Central memory CD8-positive, alpha-beta T cell (primary cell): ENCODE results near the gene NAIP.
"Not testable (repeated sequence)": the region's sequence is repeated elsewhere in the genome, so short reads cannot be mapped to it uniquely, and the experiment has no call there.

Source experiments
- ATAC-seq: fragments of 150-1000 bp; cut with Tn5 transposase; replicated peaks from 2 replicates; pipeline ENCODE4 v1.10.0; 2022; ENCODE audit warnings: mild to moderate bottlenecking, moderate FRiP score, moderate number of reproducible peaks; ENCODE audit not compliant: poor library complexity, severe bottlenecking; ENCODE audit errors: extremely low read depth
- DNase-seq, 2 donors: peaks; one replicate each; pipeline ENCODE4 v3.0.0; 2021; ENCODE audit warnings: low spot score in 2 of 2
- H3K27ac Mint-ChIP-seq: one replicate; pipeline ENCODE4 v1.8.0; 2022; ENCODE audit warnings: low read depth, mild to moderate bottlenecking, moderate library complexity, mixed read lengths
- H3K27me3 Mint-ChIP-seq: one replicate; pipeline ENCODE4 v1.8.0; 2022; ENCODE audit warnings: mixed read lengths
- H3K36me3 Mint-ChIP-seq: one replicate; pipeline ENCODE4 v1.8.0; 2022; ENCODE audit warnings: mild to moderate bottlenecking, moderate library complexity, mixed read lengths; ENCODE audit not compliant: insufficient read depth
- H3K4me1 Mint-ChIP-seq: one replicate; pipeline ENCODE4 v1.8.0; 2022; ENCODE audit warnings: mixed read lengths
- H3K4me3 Mint-ChIP-seq: one replicate; pipeline ENCODE4 v1.8.0; 2022; ENCODE audit warnings: mild to moderate bottlenecking, moderate library complexity, mixed read lengths
- H3K9me3 Mint-ChIP-seq: one replicate; pipeline ENCODE4 v1.8.0; 2022; ENCODE audit warnings: mixed read lengths

Gene NAIP, protein sequence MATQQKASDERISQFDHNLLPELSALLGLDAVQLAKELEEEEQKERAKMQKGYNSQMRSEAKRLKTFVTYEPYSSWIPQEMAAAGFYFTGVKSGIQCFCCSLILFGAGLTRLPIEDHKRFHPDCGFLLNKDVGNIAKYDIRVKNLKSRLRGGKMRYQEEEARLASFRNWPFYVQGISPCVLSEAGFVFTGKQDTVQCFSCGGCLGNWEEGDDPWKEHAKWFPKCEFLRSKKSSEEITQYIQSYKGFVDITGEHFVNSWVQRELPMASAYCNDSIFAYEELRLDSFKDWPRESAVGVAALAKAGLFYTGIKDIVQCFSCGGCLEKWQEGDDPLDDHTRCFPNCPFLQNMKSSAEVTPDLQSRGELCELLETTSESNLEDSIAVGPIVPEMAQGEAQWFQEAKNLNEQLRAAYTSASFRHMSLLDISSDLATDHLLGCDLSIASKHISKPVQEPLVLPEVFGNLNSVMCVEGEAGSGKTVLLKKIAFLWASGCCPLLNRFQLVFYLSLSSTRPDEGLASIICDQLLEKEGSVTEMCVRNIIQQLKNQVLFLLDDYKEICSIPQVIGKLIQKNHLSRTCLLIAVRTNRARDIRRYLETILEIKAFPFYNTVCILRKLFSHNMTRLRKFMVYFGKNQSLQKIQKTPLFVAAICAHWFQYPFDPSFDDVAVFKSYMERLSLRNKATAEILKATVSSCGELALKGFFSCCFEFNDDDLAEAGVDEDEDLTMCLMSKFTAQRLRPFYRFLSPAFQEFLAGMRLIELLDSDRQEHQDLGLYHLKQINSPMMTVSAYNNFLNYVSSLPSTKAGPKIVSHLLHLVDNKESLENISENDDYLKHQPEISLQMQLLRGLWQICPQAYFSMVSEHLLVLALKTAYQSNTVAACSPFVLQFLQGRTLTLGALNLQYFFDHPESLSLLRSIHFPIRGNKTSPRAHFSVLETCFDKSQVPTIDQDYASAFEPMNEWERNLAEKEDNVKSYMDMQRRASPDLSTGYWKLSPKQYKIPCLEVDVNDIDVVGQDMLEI (N-terminal part only)

GRCh38 chr5:71025289-71025953, at the start of gene NAIP:
TSS of gene NAIP (minus strand) at chr5:71025339. CDS start at chr5:71012915, 12,424 bp downstream.
- ATAC-seq, H3K27me3 Mint-ChIP-seq, H3K4me3 Mint-ChIP-seq, DNase-seq, H3K27ac Mint-ChIP-seq, H3K9me3 Mint-ChIP-seq, H3K4me1 Mint-ChIP-seq, H3K36me3 Mint-ChIP-seq: not testable (repeated sequence)

- not testable (repeated sequence) for H3K4me1 Mint-ChIP-seq, H3K9me3 Mint-ChIP-seq, H3K27me3 Mint-ChIP-seq, H3K4me3 Mint-ChIP-seq, DNase-seq, H3K36me3 Mint-ChIP-seq, H3K27ac Mint-ChIP-seq
- peak; percentile 100 for ATAC-seq
These were observed 42.3 kb upstream of the NAIP start, which contains the start of gene GTF2H2 for GRCh38 chr5:71067262-71067928. TSS of gene GTF2H2 (minus strand) at chr5:71067676. CDS start at chr5:71062763, 4,913 bp downstream.

DNA sequence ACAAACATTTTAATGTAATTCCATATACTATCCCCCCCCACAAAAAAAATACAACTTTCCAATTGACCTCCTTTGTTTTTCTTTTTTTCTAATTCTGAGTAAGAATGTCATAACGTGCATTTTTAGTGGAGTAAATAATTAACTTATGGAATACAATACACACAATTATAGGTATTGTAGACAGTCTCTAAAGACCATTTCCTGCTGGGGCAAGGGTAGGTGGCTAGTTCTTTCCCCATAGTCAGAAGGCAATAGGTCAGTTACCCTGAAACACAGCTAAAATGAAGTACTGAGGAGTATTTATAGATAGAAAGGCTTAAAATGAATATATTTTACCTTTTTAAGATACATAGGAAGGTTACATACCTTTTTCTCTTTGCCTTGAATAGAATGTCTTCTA, 36.2 kb upstream of the NAIP start:
- ATAC-seq, H3K36me3 Mint-ChIP-seq: not testable (repeated sequence)

GRCh38 chr5:71059426-71059825, 34.3 kb upstream of the NAIP start:
- H3K27me3 Mint-ChIP-seq, H3K4me3 Mint-ChIP-seq, ATAC-seq, H3K9me3 Mint-ChIP-seq, H3K36me3 Mint-ChIP-seq, H3K4me1 Mint-ChIP-seq, H3K27ac Mint-ChIP-seq, DNase-seq: not testable (repeated sequence)

More for the DNA sequence above, 36.2 kb upstream of the NAIP start:
- H3K4me1 Mint-ChIP-seq, H3K27ac Mint-ChIP-seq, H3K4me3 Mint-ChIP-seq, H3K9me3 Mint-ChIP-seq, H3K27me3 Mint-ChIP-seq, DNase-seq: not testable (repeated sequence)

- DNase-seq, H3K9me3 Mint-ChIP-seq, H3K4me1 Mint-ChIP-seq, H3K4me3 Mint-ChIP-seq, H3K27me3 Mint-ChIP-seq, ATAC-seq, H3K27ac Mint-ChIP-seq, H3K36me3 Mint-ChIP-seq: not testable (repeated sequence)
These were observed 19.7 kb upstream of the NAIP start for GRCh38 chr5:71044808-71045207.

DNA sequence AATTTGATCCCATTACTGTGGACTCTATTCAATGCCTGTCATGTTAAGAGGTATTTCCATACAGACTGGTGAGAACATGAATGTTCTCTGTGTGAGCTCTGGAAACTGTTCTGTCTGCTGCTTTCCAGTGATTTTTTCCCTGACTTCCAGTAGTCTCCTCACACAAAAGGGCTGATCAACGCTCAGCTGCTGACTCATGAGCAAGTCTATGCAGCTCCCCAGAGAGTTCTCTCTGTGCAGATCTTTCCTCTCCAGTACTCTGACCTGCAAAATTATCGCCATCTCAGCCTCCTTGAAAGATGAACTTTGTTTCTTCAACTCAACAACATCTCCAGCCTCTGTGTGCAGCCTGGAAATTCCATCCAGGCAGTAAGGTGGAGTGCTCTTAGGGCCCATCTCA, 19.0 kb upstream of the NAIP start:
- not testable (repeated sequence) for H3K36me3 Mint-ChIP-seq, H3K4me3 Mint-ChIP-seq, H3K27me3 Mint-ChIP-seq, H3K9me3 Mint-ChIP-seq, H3K27ac Mint-ChIP-seq, H3K4me1 Mint-ChIP-seq, DNase-seq, ATAC-seq

DNA sequence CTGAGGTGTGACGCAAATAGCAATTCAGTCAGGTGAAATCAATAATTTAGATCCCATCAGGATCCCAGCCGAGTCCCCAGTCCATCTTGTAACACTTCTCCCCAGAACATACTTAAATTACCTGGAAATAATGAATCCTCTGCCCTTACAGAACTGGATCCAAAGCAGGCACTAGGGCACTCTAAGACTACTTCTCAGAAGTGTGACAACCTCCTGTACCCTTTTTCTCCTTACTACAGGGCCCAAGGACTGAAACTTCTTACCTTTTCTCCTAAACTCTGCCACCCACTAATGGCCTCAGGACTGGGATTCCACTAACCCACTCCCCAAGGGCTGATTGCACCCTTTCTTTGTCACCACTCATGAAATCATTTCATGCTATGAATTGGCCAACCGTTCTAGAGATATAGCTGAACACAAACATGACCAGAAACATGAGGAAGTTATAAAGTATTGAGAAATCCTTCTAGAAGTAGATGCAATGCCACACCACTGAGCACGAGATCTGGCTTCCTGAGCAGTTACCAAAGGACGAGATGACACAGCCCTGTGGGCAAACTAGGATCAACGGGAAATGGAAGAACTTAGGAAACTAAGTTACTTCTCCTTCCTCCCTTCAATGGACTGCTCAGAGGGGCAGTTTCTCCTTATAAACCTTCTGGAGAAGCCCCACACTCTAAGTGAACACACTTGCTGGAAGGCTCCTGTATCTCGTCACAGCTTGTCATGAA, 6.1 kb upstream of the NAIP start:
- not testable (repeated sequence) for H3K27me3 Mint-ChIP-seq, H3K4me3 Mint-ChIP-seq

DNA sequence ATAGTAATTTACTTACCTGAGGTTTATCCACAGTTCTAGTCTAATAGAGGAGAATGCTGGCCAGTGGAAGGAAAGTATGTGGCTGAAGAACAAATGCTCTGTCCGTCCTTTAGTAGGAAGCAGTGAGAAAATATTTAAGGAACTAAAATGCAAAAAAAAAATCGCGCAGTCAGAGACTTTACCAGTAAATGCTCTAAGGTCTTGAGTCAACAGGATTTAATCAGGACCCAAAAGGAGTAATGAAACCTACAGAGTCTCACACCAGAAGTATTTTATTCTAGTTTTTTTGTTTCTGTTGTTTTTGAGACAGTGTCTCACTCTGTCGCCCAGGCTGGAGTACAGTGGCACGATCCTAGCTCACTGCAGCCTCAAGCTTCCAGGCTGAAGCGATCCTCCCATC, 4.5 kb downstream of the NAIP start:
- not testable (repeated sequence) for H3K4me1 Mint-ChIP-seq, H3K9me3 Mint-ChIP-seq, H3K27me3 Mint-ChIP-seq, H3K36me3 Mint-ChIP-seq, DNase-seq, ATAC-seq, H3K4me3 Mint-ChIP-seq, H3K27ac Mint-ChIP-seq

More for the DNA sequence above, 6.1 kb upstream of the NAIP start:
- H3K9me3 Mint-ChIP-seq, DNase-seq, H3K36me3 Mint-ChIP-seq, H3K4me1 Mint-ChIP-seq, H3K27ac Mint-ChIP-seq: not testable (repeated sequence)
- peak; percentile 43 for ATAC-seq

GRCh38 chr5:71018376-71019005, 6.6 kb downstream of the NAIP start:
- H3K27ac Mint-ChIP-seq, H3K36me3 Mint-ChIP-seq, H3K27me3 Mint-ChIP-seq, H3K4me1 Mint-ChIP-seq, H3K9me3 Mint-ChIP-seq, ATAC-seq, DNase-seq, H3K4me3 Mint-ChIP-seq: not testable (repeated sequence)

DNA sequence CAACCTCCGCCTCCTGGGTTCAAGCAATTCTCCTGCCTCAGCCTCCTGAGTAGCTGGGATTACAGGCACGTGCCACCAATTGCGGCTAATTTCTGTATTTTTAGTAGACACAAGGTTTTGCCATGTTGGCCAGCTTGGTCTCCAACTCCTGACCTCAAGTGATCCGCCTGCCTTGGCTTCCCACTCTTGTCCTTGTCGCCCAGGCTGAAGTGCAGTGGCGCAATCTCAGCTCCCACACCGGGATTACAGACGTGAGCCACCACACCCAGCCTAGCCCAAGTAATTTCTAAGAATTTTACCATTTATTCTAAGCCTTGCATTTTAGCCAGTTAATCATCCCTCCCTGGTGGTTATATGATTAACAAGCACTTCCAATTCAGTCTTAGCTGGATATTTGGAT, 11.0 kb downstream of the NAIP start:
- H3K4me1 Mint-ChIP-seq, result no peaks in the 10 kb centered on the region
- no peak for ATAC-seq
- no peaks in the 10 kb centered on the region for H3K36me3 Mint-ChIP-seq
- no peak for DNase-seq
- H3K27ac Mint-ChIP-seq, result no peak overlapping the region
- H3K27me3 Mint-ChIP-seq, result no peaks in the 10 kb centered on the region
- no peak overlapping the region for H3K4me3 Mint-ChIP-seq
- no peaks in the 10 kb centered on the region for H3K9me3 Mint-ChIP-seq

DNA sequence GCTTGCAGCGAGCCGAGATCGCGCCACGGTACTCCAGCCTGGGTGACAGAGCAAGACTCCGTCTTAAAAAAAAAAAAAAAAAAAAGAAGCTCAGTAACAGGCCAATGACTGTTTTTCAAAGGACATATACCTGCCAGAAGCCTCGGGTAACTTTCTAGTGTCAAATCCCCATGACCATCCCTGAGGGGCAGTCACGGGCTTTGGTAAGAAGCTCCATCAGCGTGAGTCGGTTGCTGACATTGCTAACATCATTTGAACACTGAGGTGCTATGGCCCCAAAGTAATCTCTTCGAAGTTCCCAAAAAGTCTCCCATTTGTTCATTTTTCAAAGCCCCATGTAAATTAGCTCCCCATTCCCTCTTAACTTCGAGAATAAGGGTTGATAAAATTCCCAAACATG, 11.6 kb downstream of the NAIP start:
- no peaks in the 10 kb centered on the region for H3K27me3 Mint-ChIP-seq
- no peak overlapping the region for H3K27ac Mint-ChIP-seq
- ATAC-seq (no peak), DNase-seq (no peak)
- no peak overlapping the region for H3K4me3 Mint-ChIP-seq
- no peaks in the 10 kb centered on the region for H3K4me1 Mint-ChIP-seq
- no peaks in the 10 kb centered on the region for H3K9me3 Mint-ChIP-seq
- no peaks in the 10 kb centered on the region for H3K36me3 Mint-ChIP-seq
